ENCODE measurements around the gene MPZL2.
"Not testable (repeated sequence)": the region's sequence is repeated elsewhere in the genome, so short reads cannot be mapped to it uniquely, and the experiment has no call there.

MPZL2 gene

GRCh38 chr11:118263695-118264568, at the start of gene MPZL2:
Gene MPZL2, minus strand, starts transcription at chr11:118264297. Its CDS starts 144 bp downstream, at chr11:118264153.
- no peak for DNase-seq

DNA sequence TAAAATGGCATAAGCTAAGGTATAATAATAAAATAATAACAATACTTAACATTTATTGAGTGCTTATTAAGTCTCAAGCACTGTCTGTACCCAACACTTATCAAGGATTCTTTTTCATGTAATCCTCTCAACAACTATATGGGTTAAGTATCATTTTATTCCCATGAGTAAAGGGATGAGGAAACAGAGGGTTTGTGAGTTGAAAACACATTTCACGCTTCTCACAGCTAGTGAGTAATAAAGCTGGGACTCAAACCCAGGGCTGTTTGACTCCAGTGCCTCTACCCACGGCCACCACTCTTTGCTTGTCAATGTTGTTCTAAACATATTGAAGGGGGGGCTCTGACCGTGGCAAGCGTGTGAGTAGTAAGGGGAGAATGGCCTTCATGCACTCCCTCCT, 49.1 kb upstream of the MPZL2 start:
- DNase-seq: no peak

DNA sequence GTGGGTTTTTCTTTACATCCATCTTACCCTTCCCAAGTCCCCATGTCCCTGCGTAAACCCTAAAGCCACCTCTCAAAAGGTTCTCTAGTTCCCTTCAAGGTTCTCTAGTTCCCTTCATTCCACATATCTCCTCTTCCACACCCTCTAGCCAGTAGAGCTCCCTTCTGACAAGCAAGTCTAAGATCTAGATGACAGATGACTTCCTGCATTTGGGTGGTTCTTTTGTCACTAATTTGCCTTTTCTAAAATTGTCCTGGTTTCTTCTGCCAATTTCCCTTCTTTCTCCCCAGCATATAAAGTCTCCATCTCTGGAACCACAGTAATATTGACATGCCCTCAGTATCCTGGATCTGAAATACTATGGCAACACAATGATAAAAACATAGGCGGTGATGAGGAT, 48.2 kb upstream of the MPZL2 start:
- DNase-seq: no peak

DNA sequence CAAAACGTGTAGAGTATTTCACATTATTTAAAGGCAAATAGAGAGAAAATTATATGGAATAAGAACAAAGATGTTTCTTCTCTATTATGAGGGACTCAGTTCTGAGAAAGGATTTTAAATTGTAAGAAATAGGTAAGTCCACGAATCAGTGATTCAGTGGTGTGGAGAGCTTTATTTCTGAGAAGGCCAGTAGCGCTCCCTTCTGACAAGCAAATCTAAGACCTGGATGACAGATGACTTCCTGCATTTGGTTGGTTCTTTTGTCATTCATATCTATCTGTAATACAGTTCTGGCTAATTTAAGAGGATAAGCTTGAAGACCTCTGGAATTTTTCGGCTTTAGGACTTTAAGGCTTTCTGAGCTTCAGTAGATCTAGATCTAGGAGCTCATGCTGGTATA, 47.4 kb upstream of the MPZL2 start:
- no peak for DNase-seq

- no peak for DNase-seq
Observed at GRCh38 chr11:118310781-118311485, 46.8 kb upstream of the MPZL2 start.

GRCh38 chr11:118310271-118310670, 46.2 kb upstream of the MPZL2 start:
- DNase-seq: no peak

- not testable (repeated sequence) for DNase-seq
Observed at GRCh38 chr11:118308995-118309528, 45.0 kb upstream of the MPZL2 start.

DNA sequence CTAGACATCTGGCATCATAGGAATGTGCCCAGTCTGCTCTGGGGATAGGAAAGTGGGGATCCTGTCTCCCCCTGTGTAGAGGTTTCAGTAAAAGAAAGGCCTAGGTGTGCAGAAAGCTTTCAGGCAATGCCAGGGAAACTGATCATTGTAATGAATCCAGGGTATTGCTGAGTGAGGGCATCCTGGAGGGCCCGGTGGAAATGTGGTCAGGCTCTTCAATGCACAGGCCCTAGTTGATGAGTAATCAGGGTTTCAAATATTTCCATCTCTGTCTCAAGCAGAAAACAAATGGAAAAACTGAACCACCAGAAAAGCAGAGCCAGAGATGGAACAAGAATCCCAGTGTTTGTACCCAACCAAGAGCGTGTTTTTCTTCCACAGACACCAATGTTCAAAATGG, 42.5 kb upstream of the MPZL2 start:
- DNase-seq: no peak

DNA sequence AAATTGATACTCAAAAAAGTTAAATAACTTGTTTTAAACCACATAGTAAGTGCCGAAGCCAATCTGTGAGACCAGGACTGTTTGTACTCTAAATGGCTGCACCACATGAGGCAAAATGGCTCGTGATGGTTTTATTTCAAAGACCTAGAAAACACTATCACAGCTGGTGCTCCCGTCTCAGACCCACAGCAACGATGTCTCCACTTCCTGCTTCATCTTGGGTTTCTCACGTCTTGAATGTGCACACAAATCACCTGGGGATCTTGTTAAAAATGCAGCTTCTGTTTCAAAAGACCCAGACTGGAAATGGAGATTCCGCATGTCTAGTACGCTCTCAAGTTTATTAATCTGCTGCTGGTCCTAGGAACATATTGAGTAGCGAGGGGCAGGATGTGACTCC, 41.6 kb upstream of the MPZL2 start:
- no peak for DNase-seq

DNA sequence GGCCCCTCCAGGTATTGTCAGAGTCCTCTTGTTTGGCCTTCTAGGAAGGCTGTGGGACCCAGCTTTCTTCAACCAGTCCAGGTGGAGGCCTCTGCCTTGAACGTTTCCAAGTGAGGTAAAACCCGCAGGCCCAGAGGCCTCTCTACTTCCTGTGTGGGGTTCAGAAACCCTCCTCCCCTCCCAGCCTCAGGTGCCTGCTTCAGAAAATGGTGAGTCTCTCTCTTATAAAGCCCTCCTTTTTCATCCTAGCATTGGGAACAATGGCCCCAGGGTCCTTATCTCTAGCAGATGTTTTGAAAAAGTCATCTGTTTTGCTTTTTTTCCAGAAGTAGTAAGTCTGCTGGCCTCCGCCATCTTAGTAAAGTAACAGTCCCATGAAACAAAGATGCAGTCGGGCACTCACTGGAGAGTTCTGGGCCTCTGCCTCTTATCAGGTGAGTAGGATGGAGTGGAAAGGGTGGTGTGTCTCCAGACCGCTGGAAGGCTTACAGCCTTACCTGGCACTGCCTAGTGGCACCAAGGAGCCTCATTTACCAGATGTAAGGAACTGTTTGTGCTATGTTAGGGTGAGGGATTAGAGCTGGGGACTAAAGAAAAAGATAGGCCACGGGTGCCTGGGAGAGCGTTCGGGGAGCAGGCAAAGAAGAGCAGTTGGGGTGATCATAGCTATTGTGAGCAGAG, 40.6 kb upstream of the MPZL2 start, which contains the start of gene CD3E:
TSS of gene CD3E (plus strand) at position 163 of the 681 bp plus-strand sequence. CDS start at position 386, 223 bp downstream.
- peak; percentile 62 for DNase-seq

DNA sequence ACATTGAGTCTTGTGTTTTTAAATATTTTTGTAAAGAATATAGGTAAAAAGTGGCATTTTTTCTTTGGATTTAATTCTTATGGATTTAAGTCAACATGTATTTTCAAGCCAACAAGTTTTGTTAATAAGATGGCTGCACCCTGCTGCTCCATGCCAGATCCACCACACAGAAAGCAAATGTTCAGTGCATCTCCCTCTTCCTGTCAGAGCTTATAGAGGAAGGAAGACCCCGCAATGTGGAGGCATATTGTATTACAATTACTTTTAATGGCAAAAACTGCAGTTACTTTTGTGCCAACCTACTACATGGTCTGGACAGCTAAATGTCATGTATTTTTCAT, 40.1 kb upstream of the MPZL2 start:
- no peak for DNase-seq

GRCh38 chr11:118301600-118302195, 37.6 kb upstream of the MPZL2 start:
- no peak for DNase-seq

- DNase-seq: no peak
Observed at GRCh38 chr11:118295815-118296454, 31.8 kb upstream of the MPZL2 start.

- DNase-seq: no peak
Observed at GRCh38 chr11:118295199-118295598, 31.1 kb upstream of the MPZL2 start.

DNA sequence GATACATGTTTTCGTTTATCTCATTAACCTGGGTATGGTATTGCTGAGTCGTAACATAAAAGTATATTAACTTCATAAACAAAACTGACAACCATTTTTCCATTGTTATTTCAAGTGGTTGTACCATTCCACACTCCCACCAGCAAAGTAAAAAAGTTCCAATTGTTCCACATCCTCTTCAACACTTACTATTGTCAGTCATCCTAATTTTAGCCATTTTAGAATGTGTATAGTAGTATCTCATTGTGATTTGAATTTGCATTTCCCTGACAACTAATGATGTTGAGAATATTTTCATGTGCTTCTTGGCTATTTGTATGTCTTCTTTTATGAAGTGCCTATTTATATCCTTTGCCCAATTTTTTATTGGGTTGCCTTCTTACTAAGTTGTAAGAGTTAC, 30.0 kb upstream of the MPZL2 start:
- DNase-seq: no peak

GRCh38 chr11:118291477-118292135, 27.5 kb upstream of the MPZL2 start:
- DNase-seq: no peak

GRCh38 chr11:118290923-118291322, 26.8 kb upstream of the MPZL2 start:
- no peak for DNase-seq

GRCh38 chr11:118289401-118289800, 25.3 kb upstream of the MPZL2 start:
- no peak for DNase-seq

- DNase-seq: no peak
Observed at GRCh38 chr11:118287006-118287405, 22.9 kb upstream of the MPZL2 start.

- no peak for DNase-seq
Observed at GRCh38 chr11:118286545-118286944, 22.4 kb upstream of the MPZL2 start.

DNA sequence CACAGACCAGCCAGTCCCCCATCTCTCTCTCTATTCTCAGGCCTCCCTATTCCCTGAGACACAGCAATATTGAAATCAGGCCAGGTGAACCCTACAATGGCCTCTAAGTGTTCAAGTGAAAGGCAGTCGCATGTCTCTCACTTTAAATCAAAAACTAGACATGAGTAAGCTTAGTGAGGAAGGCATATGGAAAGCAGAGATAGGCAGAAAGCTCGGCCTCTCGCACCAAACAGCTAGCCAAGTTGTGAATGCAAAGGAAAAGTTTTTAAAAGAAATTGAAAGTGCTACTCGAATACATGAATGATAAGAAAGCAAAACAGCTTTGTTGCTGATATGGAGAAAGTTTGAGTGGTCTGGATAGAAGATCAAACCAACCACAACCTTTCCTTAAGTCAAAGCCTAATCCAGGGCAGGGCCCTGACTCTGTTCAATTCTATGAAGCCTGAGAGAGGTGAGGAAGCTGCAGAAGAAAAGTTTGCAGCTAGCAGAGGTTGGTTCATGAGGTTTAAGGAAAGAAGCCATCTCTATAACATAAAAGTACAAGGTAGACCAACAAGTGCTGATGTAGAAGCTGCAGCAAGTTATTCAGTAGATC, 19.8 kb upstream of the MPZL2 start:
- no peak for DNase-seq

All from NK-92 treated with Interleukin-12 subunit alpha and Interleukin-12 subunit beta, amount 100 ng/mL, for 24 hours (cell line).